ENCODE data around the gene COL4A3. TPM values are rescaled to one million over a fixed set of nuclear protein-coding genes. Genes with fewer than 3 reads are reported as not detected.
A peak's percentile ranks its signal among the peaks of the same experiment; 100 is the strongest.

The COL4A3 gene
- total RNA-seq, 2 donors from 2014 or later = 0.30 to 0.42 TPM

GRCh38 chr2:227234429-227234828 is 70.0 kb downstream of the COL4A3 start:
- no peak for DNase-seq
- H3K9ac ChIP-seq (ENCODE audit: low read depth in 2 of 2, low read length in 2 of 2) = no peak overlapping the region
- H3K4me3 ChIP-seq = no peak overlapping the region
- no peaks in the 10 kb centered on the region for H3K9me3 ChIP-seq
- intact Hi-C loops (cut with DNase I) = no loop called here
- no peaks in the 10 kb centered on the region for H3K36me3 ChIP-seq
- H3K27ac ChIP-seq = no peak overlapping the region
- no peaks in the 10 kb centered on the region for H3K4me1 ChIP-seq
- H3K27me3 ChIP-seq = no peaks in the 10 kb centered on the region
- TF ChIP-seq, protein P1, sequence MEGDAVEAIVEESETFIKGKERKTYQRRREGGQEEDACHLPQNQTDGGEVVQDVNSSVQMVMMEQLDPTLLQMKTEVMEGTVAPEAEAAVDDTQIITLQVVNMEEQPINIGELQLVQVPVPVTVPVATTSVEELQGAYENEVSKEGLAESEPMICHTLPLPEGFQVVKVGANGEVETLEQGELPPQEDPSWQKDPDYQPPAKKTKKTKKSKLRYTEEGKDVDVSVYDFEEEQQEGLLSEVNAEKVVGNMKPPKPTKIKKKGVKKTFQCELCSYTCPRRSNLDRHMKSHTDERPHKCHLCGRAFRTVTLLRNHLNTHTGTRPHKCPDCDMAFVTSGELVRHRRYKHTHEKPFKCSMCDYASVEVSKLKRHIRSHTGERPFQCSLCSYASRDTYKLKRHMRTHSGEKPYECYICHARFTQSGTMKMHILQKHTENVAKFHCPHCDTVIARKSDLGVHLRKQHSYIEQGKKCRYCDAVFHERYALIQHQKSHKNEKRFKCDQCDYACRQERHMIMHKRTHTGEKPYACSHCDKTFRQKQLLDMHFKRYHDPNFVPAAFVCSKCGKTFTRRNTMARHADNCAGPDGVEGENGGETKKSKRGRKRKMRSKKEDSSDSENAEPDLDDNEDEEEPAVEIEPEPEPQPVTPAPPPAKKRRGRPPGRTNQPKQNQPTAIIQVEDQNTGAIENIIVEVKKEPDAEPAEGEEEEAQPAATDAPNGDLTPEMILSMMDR (IDR thresholded peaks at IDR 0.05) = no peak

DNA sequence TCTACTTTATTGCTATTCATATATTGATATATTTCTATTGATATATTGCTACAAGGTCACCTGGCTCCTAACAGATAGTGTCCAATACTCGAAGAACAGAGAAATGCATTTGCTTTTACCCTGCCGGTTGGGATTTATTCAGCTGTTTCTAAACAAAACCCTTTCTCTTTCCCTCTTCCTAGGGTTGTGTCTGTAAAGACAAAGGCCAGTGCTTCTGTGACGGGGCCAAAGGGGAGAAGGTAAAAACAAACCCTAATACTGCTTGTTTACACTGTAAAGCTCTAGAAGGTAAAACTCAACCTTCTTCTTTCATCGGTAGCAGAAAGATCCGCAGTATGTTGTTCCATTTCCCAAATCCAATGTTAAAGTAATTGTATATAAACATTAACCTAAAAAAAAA is 73.4 kb downstream of the COL4A3 start:
- no peak overlapping the region for H3K27ac ChIP-seq
- no peaks in the 10 kb centered on the region for H3K27me3 ChIP-seq
- no peaks in the 10 kb centered on the region for H3K9me3 ChIP-seq
- TF ChIP-seq, protein P1 (IDR thresholded peaks at IDR 0.05) = no peak
- no peak overlapping the region for H3K4me3 ChIP-seq
- no peak overlapping the region for H3K9ac ChIP-seq (ENCODE audit: low read depth in 2 of 2, low read length in 2 of 2)
- intact Hi-C loops (cut with DNase I) = loop anchor here (2.0 kb wide), 1 partner anchor 109 kb away; no protein-coding TSS in a partner anchor
- H3K36me3 ChIP-seq = no peaks in the 10 kb centered on the region
- no peak for DNase-seq
- no peaks in the 10 kb centered on the region for H3K4me1 ChIP-seq

DNA sequence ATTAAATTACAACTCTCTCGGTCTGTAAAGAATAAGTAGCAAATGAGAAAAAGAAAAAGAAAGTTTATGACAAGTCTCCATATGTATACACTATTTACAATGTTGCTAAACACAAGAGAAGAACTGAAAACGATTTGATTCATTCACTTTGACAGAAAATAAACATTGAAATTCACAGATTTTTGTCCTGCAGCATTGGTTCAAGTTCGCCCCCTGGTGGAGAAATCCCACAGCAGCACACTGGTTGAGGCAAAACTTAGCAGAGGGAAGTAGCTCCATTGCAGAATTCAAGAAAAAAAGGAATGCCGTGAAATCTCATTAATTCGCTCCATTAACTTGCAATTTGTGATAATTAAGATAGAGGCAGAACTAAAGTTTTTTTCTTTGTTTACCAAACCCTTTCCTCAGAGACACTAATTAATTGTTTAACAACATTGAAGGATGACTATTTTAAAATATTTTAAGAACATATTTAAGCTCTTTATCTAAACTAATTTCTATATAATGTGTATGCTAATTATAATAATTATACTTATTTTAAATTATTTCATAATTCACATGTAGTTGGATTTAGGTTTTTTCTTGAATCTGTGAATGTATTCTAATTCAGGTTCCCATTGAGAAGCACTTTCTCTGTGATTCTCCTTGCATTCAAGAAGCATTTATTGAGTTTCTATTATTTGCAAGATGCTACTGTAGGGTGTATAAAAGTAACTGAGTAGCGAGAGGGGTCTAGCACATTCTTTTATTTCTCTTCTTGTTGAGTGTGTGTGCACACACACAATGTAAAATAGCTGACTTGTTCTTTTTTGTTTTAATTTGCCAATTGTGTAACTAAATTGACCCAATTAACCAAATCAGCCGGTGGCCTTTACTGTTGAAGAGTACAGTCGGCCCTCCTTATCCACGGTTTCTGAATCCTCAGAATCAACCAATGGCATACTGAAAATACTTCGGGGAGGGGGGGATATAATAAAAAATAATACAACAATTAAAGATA is 74.1 kb downstream of the COL4A3 start:
- no peak overlapping the region for H3K4me3 ChIP-seq
- peak; percentile 74 for DNase-seq
- H3K27me3 ChIP-seq = no peaks in the 10 kb centered on the region
- no peak overlapping the region for H3K9ac ChIP-seq (ENCODE audit: low read depth in 2 of 2, low read length in 2 of 2)
- intact Hi-C loops (cut with DNase I) = no loop called here
- H3K27ac ChIP-seq = no peak overlapping the region
- H3K36me3 ChIP-seq = no peaks in the 10 kb centered on the region
- TF ChIP-seq, protein P1 (IDR thresholded peaks at IDR 0.05) = peak; percentile 98
- H3K4me1 ChIP-seq = no peaks in the 10 kb centered on the region
- H3K9me3 ChIP-seq = no peaks in the 10 kb centered on the region

DNA sequence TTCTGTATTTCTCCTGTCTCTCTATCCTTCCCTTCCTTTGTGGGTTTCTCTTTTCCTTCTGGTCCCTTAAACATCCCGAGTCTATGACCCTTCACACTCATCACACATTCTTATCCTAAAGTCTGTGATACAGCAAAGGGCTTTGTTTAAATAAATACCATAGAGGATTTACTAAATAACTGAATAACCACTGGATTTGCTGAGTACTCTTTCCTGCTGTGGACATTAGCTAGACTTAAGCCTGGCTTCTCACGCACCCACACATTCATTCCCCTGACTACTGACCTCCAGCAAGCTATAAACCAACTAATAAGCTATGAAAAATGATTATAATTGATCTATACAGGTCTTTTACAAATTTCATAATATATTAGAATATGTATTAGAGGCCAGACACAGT is 76.6 kb downstream of the COL4A3 start:
- no peak overlapping the region for H3K27ac ChIP-seq
- DNase-seq = no peak
- TF ChIP-seq, protein P1 (IDR thresholded peaks at IDR 0.05) = no peak
- H3K4me1 ChIP-seq = no peaks in the 10 kb centered on the region
- intact Hi-C loops (cut with DNase I) = no loop called here
- no peaks in the 10 kb centered on the region for H3K9me3 ChIP-seq
- no peaks in the 10 kb centered on the region for H3K36me3 ChIP-seq
- H3K9ac ChIP-seq (ENCODE audit: low read depth in 2 of 2, low read length in 2 of 2) = no peak overlapping the region
- no peaks in the 10 kb centered on the region for H3K27me3 ChIP-seq
- no peak overlapping the region for H3K4me3 ChIP-seq

GRCh38 chr2:227248876-227249275 is 84.5 kb downstream of the COL4A3 start:
- no peaks in the 10 kb centered on the region for H3K36me3 ChIP-seq

More at GRCh38 chr2:227248876-227249275, 84.5 kb downstream of the COL4A3 start:
- Histone ChIP-seq H3K4me3 (no peak overlapping the region), H3K27ac (no peak overlapping the region), H3K9ac (ENCODE audit: low read depth in 2 of 2, low read length in 2 of 2) (no peak overlapping the region), H3K9me3 (no peaks in the 10 kb centered on the region), H3K4me1 (no peaks in the 10 kb centered on the region), H3K27me3 (no peaks in the 10 kb centered on the region)
- no peak for DNase-seq
- intact Hi-C loops (cut with DNase I) = no loop called here
- TF ChIP-seq, protein P1 (IDR thresholded peaks at IDR 0.05) = no peak

Data from colonic mucosa (tissue), 4 donors.